Stimulated activated CD4-positive, alpha-beta T cell treated with anti-CD3 and anti-CD28 coated beads, Interleukin-2, amount 100 ng/mL, for 4 hours (primary cell): ENCODE measurements around the gene ALCAM.

ENCODE experiments used
- DNase-seq: peaks from one replicate; pipeline ENCODE4 v3.0.0-alpha.2; 2020; ENCODE audit warnings: low read depth

The ALCAM gene

GRCh38 chr3:105366326-105367062 lies at the start of gene ALCAM:
TSS of gene ALCAM (plus strand) at chr3:105366909.
- DNase-seq, result peak; percentile 72

GRCh38 chr3:105317841-105318240 lies 48.9 kb upstream of the ALCAM start:
- no peak for DNase-seq

GRCh38 chr3:105322570-105323273 lies 44.0 kb upstream of the ALCAM start:
- no peak for DNase-seq

- no peak for DNase-seq
These were observed 43.5 kb upstream of the ALCAM start for GRCh38 chr3:105323274-105323599.

DNA sequence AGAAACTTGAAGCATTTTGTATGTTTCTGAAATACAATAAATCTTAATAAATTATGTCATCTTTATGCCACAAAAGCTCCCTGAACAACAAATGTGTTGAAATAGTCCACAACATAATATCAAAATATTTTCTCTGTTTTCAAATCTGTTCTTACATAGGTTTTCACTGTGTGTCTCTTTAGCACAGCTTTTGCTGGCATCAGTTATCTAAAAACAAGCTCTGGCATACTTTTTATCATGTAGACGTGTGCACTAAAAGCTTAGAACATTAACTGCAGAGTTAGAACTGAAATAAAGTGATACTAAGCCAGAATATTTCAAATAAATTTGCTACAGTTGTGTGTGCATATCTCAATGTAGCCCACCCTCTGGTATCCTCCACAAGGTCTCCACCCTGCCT lies 41.8 kb upstream of the ALCAM start:
- DNase-seq, result no peak

DNA sequence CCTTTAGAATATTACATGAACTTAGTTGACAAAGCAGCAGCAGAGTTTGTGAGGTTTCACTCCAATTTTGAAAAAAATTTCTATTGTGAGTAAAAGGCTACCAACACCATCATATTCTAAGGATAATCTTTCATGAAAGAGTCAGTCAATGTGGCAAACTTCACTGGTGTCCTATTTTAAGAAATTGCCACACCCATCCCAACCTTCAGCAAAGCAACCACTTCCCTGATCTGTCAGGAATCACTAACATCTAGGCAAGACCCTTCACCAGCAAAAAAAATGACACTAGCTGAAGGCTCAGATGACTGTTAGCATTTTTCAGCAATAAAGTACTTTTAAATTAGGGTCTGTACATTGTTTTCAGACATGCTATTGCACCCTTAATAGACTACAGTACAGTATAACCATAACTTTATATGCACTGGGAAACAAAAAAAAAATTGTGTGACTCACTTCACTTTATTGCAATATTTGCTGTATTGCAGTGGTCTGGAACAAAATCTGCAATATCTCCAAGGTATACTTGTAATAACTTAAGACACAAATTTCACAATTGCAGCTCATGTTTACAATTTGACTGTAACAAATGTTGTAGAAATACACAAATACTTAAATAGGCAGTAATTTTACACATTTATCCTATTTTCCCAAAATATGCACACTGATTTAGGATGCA lies 38.9 kb upstream of the ALCAM start:
- no peak for DNase-seq

DNA sequence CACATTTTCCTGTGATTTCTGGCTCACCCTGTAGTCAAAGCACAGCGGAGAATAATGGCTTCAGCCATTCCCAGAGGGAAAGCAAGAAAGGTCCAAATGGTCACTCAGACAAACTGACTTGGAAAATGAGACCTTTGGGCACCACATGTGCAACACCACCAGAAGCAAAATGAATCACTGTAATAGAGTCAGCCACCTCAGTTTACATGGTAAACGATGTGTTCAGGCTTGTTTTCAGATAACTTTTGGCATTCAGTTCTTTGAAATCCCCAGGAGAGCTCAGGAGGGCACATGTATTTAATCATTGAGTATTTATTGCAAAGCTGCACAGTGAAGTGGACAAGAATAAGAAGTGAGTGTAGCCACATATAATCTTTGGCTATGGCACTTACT lies 38.4 kb upstream of the ALCAM start:
- no peak for DNase-seq

GRCh38 chr3:105332961-105333360 lies 33.7 kb upstream of the ALCAM start:
- no peak for DNase-seq

DNA sequence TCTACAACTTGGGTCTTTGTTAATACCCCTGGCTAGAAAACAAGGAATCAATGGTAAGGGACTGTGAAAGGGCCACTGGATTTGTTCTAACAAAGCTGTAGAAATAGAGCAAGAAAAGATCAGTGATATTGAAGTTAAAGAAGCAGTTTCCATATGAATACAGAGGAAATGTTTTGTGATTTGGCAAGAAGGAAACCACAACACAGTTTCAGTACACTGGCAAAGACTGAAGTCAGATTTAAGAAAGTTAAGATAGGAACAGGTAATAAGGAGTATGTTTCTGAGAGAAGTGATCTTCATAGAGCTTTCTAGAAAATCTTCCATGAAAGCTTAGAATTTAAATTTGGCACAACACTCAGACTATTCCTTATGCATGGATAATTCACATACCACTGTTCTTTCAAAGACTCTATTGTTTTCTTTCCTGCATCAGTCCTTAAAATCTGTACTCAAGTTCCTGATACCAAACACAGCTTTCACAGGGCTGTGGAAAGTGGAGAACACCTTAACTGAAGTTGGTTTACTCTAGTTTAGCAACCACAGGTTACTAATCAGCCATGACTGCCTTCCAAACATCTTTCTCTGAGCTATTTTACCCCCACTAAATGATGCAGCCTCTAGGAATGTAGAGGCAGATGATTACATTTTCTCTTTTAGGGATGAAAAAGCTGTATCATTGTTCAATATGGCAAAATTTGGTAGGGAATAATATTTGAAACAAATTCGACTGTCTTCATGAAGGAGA lies 32.4 kb upstream of the ALCAM start:
- no peak for DNase-seq

DNA sequence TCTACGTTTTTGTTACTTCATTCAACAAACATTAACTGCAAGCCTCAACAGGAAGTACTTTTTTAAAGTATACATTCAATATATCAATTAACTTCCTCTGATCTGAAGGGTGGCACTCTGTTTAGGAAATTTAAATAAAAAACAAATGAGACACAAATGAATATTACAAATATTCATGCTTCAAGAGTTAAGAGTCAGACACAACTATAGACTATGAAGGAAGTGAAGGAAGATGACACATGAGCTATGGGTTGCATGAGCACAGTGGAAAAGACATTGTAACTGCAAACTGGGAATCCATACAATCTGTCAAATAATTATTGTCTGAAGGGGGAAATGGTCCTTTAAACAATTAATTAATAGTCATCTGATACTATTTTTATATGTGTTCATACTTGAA lies 26.8 kb upstream of the ALCAM start:
- no peak for DNase-seq

DNA sequence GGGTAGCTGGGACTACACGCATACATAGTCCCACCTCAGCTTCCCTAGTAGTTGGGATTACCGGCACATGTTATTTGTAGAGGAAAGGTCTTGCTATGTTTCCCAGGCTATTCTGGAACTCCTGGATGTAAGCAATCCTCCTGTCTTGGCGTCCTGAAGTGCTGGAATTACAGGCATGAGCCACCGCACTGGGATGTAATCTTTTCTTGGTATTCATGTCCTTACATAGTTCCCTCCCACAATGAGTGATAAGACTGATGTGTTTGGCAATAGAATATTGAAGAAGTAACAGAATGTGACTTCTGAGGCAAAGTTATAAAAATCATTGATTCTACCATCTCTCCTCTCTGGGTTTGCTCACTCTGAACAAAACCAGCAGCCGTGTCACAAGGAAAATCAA lies 22.7 kb upstream of the ALCAM start:
- no peak for DNase-seq

DNA sequence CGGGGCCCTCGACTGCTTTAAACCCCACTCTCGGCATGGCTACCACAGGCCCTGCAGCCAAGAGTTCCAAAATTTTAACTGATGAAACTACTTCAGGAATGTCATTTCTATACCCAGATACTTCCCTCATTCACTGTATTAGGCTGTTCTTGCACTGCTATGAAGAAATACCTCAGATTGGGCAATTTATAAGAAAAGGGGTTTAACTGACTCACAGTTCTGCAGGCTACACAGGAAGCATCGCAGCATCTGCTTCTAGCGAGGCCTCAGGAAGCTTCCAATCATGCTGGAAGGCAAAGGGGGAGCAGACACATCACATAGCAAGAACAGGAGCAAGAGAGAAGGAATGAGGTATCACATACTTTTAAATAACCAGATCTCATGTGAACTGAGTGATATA lies 21.6 kb upstream of the ALCAM start:
- no peak for DNase-seq

- no peak for DNase-seq
These were observed 18.9 kb upstream of the ALCAM start for GRCh38 chr3:105347625-105348302.

GRCh38 chr3:105348307-105348706 lies 18.4 kb upstream of the ALCAM start:
- no peak for DNase-seq

- no peak for DNase-seq
These were observed 16.9 kb upstream of the ALCAM start for GRCh38 chr3:105349684-105350387.

DNA sequence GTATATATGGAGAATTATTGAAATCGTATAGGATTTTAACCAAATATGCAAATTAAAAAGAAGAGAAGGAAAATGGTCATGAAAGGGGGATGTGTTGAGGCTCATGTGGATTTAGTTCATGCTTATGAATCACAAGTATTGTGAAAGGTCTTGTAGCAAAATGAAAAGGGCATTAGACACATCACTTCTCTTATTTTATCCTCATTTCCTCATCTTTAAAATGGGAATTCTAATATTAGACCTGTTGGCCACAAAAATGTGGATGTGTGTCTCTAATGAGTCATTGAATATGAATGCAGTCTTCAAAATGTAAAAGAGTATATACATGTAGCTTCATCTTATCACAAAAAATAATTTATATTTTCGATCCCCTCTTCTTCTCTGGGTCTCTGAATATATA lies 14.9 kb upstream of the ALCAM start:
- DNase-seq, result no peak

DNA sequence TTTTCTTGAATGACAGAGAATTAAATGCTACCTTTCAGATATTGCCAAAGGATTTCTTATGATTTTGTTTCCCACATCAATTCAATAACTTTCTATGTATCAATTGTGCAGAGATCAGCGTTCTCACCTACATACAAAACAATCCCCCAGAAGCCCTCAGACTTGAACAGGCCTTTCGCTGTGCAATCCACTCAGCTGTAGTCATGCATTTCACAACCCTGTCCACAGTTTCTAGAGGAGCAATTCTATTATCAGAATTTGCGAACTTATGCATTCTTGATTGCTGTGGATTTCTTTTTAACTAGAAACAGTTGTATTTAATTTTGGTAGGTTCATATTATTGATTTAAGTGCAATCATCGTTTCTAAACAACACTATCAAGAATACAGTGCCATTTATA lies 13.7 kb upstream of the ALCAM start:
- DNase-seq, result no peak

- no peak for DNase-seq
These were observed 13.1 kb upstream of the ALCAM start for GRCh38 chr3:105353485-105354161.

DNA sequence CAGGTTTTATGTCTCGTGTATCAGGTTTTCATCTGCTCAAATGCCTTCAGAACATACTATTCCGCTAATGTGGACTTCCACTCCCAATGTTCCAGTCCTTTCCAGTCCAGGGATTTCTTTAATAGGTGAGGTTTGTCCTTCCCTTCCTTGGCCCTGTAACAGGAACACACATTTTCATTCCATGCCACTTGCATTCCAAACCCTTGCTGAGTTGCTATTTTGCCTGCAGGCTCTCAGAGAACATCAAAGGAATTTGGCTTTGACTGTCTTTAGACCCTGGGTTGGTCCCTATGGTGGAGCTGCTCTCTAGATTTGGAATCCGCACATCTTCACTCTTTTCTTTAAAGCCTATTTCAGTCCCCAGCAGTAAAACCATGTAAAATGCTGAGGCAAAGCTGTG lies 12.3 kb upstream of the ALCAM start:
- DNase-seq, result no peak

DNA sequence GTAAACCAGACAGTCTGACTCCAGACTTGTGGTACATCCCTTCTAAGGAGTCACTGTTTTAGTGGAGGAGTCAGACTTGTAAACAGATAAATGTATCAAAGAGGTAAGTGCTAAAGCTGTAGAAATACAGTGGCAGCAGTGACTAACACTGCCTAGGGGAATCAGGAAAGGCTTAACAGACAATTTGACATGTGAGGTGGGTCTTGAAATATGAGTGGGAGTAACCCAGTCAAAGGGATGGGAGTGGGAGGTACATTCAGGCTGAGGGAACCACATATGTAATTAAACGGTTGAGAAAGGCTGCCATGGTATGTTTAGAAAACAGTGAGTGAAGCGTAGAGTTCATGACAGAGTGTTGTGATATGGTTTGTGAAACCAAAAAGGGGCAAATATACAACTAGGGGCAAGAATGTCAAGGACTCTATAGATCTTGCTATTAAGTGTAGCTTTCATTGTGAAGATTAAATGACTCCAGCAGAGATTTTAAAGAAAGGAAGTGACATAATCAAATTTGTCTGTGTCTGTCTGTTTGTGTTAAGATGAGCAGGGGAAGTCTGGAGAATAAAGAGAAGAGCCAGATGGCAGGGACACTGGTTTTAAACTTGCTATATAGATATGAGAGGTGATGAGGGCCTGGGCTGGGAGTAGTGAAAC lies 11.2 kb upstream of the ALCAM start:
- DNase-seq, result no peak
